Neural cell (in vitro differentiated cells): ENCODE measurements around the gene ZNRF2. TPM values are rescaled to one million over a fixed set of nuclear protein-coding genes. Genes with fewer than 3 reads are reported as not detected.
A peak's percentile ranks its signal among the peaks of the same experiment; 100 is the strongest.

Experiments used
- H2AFZ ChIP-seq: fragments of 200-600, 300-800 bp; sonication (generic), shearing (Covaris generic); 2 replicates; pipeline ENCODE4 v1.6.0; 2014; ENCODE audit warnings: low read depth, mild to moderate bottlenecking, antibody characterized with exemption, low read length, moderate library complexity
- H3F3A ChIP-seq: fragments of 200-600 bp; shearing (Covaris generic); 2 replicates; pipeline ENCODE4 v1.6.1; 2016; ENCODE audit warnings: mild to moderate bottlenecking, moderate library complexity, mixed read lengths, antibody characterized with exemption, low read length; ENCODE audit not compliant: insufficient read depth, poor library complexity, severe bottlenecking
- H3K27ac ChIP-seq: fragments of 200-600, 300-800 bp; sonication (generic), shearing (Covaris generic); 2 replicates; pipeline ENCODE4 v1.5.1; 2014; ENCODE audit warnings: mild to moderate bottlenecking, low read length, moderate library complexity
- H3K27me3 ChIP-seq: fragments of 300-800, 200-600 bp; sonication (generic), shearing (Covaris generic); 2 replicates; pipeline ENCODE4 v1.6.0; 2014; ENCODE audit warnings: mild to moderate bottlenecking, low read depth, low read length, moderate library complexity; ENCODE audit not compliant: insufficient read depth
- H3K36me3 ChIP-seq: fragments of 300-800, 200-600 bp; sonication (generic), shearing (Covaris generic); 2 replicates; pipeline ENCODE4 v1.5.1; 2014; ENCODE audit warnings: mild to moderate bottlenecking, antibody characterized with exemption, low read length, moderate library complexity; ENCODE audit not compliant: insufficient read depth
- H3K4me2 ChIP-seq: fragments of 300-800, 200-600 bp; sonication (generic), shearing (Covaris generic); 2 replicates; pipeline ENCODE4 v1.6.0; 2014; ENCODE audit warnings: mild to moderate bottlenecking, low read length
- H3K4me3 ChIP-seq: fragments of 300-800, 200-600 bp; sonication (generic), shearing (Covaris generic); 2 replicates; pipeline ENCODE4 v1.5.1; 2014; ENCODE audit warnings: mild to moderate bottlenecking, low read length, moderate library complexity
- H3K79me2 ChIP-seq: fragments of 200-600 bp; shearing (Covaris generic); replicated peaks from 2 replicates; pipeline ENCODE4 v1.6.0; 2014; ENCODE audit warnings: mild to moderate bottlenecking, low read length, moderate library complexity; ENCODE audit not compliant: insufficient read depth
- H3K9ac ChIP-seq: fragments of 300-800, 200-600 bp; sonication (generic), shearing (Covaris generic); 2 replicates; pipeline ENCODE4 v1.6.1; 2016; ENCODE audit warnings: mild to moderate bottlenecking, low read length, mixed read lengths
- H3K9me2 ChIP-seq: fragments of 200-600 bp; shearing (Covaris generic); 2 replicates; pipeline ENCODE4 v1.6.1; 2016; ENCODE audit warnings: mild to moderate bottlenecking, low read length, mixed read lengths; ENCODE audit not compliant: insufficient read depth
- H3K9me3 ChIP-seq: fragments of 200-600, 300-800 bp; sonication (generic), shearing (Covaris generic); 2 replicates; pipeline ENCODE4 v1.6.1; 2016; ENCODE audit warnings: mild to moderate bottlenecking, mixed run types, low read length, moderate library complexity, mixed read lengths
- H4K20me1 ChIP-seq: fragments of 200-600 bp; shearing (Covaris generic); 2 replicates; pipeline ENCODE4 v1.6.1; 2016; ENCODE audit warnings: mild to moderate bottlenecking, mixed run types; ENCODE audit not compliant: insufficient read depth
- CTCF ChIP-seq: fragments of 450-650 bp; IDR thresholded peaks from 2 replicates; pipeline ENCODE4 v1.5.1; 2014; ENCODE audit warnings: antibody characterized with exemption, mild to moderate bottlenecking, moderate library complexity; ENCODE audit not compliant: poor library complexity, severe bottlenecking
- EP300 ChIP-seq: fragments of 450-650 bp; conservative IDR thresholded peaks from 2 replicates; pipeline ENCODE4 v1.6.1; 2014; ENCODE audit warnings: antibody characterized with exemption, mild to moderate bottlenecking, moderate library complexity; ENCODE audit not compliant: poor library complexity, severe bottlenecking
- EZH2 ChIP-seq: fragments of 200-600, 300-800 bp; shearing (Covaris generic), sonication (generic); IDR thresholded peaks from 2 replicates; pipeline ENCODE4 v1.6.1; 2014; ENCODE audit warnings: antibody characterized with exemption, low read length, borderline replicate concordance, mild to moderate bottlenecking; ENCODE audit not compliant: insufficient read depth, poor library complexity, severe bottlenecking
- MXI1 ChIP-seq: fragments of 450-650 bp; conservative IDR thresholded peaks from 2 replicates; pipeline ENCODE4 v1.6.1; 2014; ENCODE audit warnings: antibody characterized with exemption, mild to moderate bottlenecking; ENCODE audit not compliant: poor library complexity, severe bottlenecking
- POLR2AphosphoS5 ChIP-seq: IDR thresholded peaks from 2 replicates; pipeline ENCODE4 v1.6.1; 2012
- RAD21 ChIP-seq: fragments of 450-650 bp; conservative IDR thresholded peaks from 2 replicates; pipeline ENCODE4 v1.6.1; 2014; ENCODE audit warnings: antibody characterized with exemption, mild to moderate bottlenecking, moderate library complexity
- REST ChIP-seq: IDR thresholded peaks from 2 replicates; pipeline ENCODE4 v1.6.1; 2012; ENCODE audit warnings: borderline replicate concordance
- SMC3 ChIP-seq: fragments of 450-650 bp; conservative IDR thresholded peaks from 2 replicates; pipeline ENCODE4 v1.6.1; 2014; ENCODE audit warnings: antibody characterized with exemption, mild to moderate bottlenecking, moderate library complexity; ENCODE audit not compliant: poor library complexity
- TAF1 ChIP-seq: IDR thresholded peaks from 2 replicates; pipeline ENCODE4 v1.6.1; 2012; ENCODE audit warnings: low read depth
- polyA plus RNA-seq: library from polyadenylated mRNA; depleted of rRNA; stranded (reverse); fragments of >200 nt; gene quantifications from 2 replicates; pipeline ENCODE4 v1.2.3, GENCODE V29; 2014

The ZNRF2 gene
- polyA plus RNA-seq, 1 donor from 2014 or later = 12.2 TPM

- H3K27me3 ChIP-seq = no peaks in the 10 kb centered on the region
- H3K9ac ChIP-seq = no peak overlapping the region
- H3K4me3 ChIP-seq = no peak overlapping the region
- no peaks in the 10 kb centered on the region for H3K36me3 ChIP-seq
- H3K9me3 ChIP-seq = no peaks in the 10 kb centered on the region
- H4K20me1 ChIP-seq = no peaks in the 10 kb centered on the region
- H3K27ac ChIP-seq = no peak overlapping the region
- H3F3A ChIP-seq = no peaks in the 10 kb centered on the region
- no peak overlapping the region for H2AFZ ChIP-seq
- H3K79me2 ChIP-seq = no peaks in the 10 kb centered on the region
- no peak overlapping the region for H3K4me2 ChIP-seq
- TF ChIP-seq EP300 = no peak
- peak; percentile 67 for TF ChIP-seq SMC3
- peak; percentile 67 for TF ChIP-seq RAD21
- TF ChIP-seq CTCF = peak; percentile 62
- no peak for TF ChIP-seq REST
- TF ChIP-seq POLR2AphosphoS5 = no peak
- no peak for TF ChIP-seq EZH2
- H3K9me2 ChIP-seq = no peaks in the 10 kb centered on the region
These were observed 128.5 kb downstream of the ZNRF2 start for GRCh38 chr7:30412782-30413504.

- H3F3A ChIP-seq = no peaks in the 10 kb centered on the region
- no peak overlapping the region for H3K4me3 ChIP-seq
- no peak overlapping the region for H3K9ac ChIP-seq
These were observed 129.5 kb downstream of the ZNRF2 start for GRCh38 chr7:30413864-30414263.

More at GRCh38 chr7:30413864-30414263, 129.5 kb downstream of the ZNRF2 start:
- TF ChIP-seq REST = no peak
- TF ChIP-seq POLR2AphosphoS5 = no peak
- no peak for TF ChIP-seq CTCF
- TF ChIP-seq RAD21 = no peak
- no peak for TF ChIP-seq TAF1
- no peak for TF ChIP-seq SMC3
- no peak for TF ChIP-seq EZH2
- TF ChIP-seq EP300 = no peak
- no peak for TF ChIP-seq MXI1
- Histone ChIP-seq H2AFZ (no peak overlapping the region), H3K27me3 (no peaks in the 10 kb centered on the region), H3K27ac (no peak overlapping the region), H3K4me2 (no peak overlapping the region), H3K79me2 (no peaks in the 10 kb centered on the region), H3K9me3 (no peaks in the 10 kb centered on the region), H3K36me3 (no peaks in the 10 kb centered on the region), H4K20me1 (no peaks in the 10 kb centered on the region), H3K9me2 (no peaks in the 10 kb centered on the region)
